ENCODE data around the gene BLVRA. TPM values are rescaled to one million over a fixed set of nuclear protein-coding genes. Genes with fewer than 3 reads are reported as not detected.

The BLVRA gene
- total and polyA plus RNA-seq, 2 donors (not counting 1 experiment from before 2014, with no cell fraction given) = 5.4 to 6.9 TPM

- Mint-ChIP-seq H3K27me3 (no peaks in the 10 kb centered on the region), H3K9me3 (ENCODE audit: insufficient read depth) (no peaks in the 10 kb centered on the region), H3K4me3 (no peak overlapping the region), H3K4me1 (no peaks in the 10 kb centered on the region), H3K27ac (no peak overlapping the region)
- H3K27ac ChIP-seq (ENCODE audit: low read length in 2 of 2) = no peak overlapping the region
- DNase-seq (no peak), ATAC-seq (ENCODE audit: low read depth) (no peak)
- CTCF ChIA-PET = no interaction called here
- H3K4me3 ChIP-seq (ENCODE audit: control extremely low read depth in 1 of 5, extremely low read depth in 1 of 5, insufficient read depth in 1 of 5, low read depth in 2 of 5, low read length in 4 of 5) = no peak overlapping the region
- no peaks in the 10 kb centered on the region for H3K4me1 ChIP-seq (ENCODE audit: control insufficient read depth in 2 of 2, insufficient read depth in 2 of 2, low read length in 2 of 2)
- WGBS (ENCODE audit: insufficient coverage) = 93% methylated on average over 4 of the region's 4 CpGs
- intact Hi-C loops (cut with micrococcal nuclease) = no loop called here
- TF ChIP-seq EZH2 (IDR thresholded peaks at IDR 0.05; ENCODE audit: borderline replicate concordance, insufficient read depth, low read depth, low read length, poor library complexity, severe bottlenecking) = no peak
- TF ChIP-seq, protein P1, sequence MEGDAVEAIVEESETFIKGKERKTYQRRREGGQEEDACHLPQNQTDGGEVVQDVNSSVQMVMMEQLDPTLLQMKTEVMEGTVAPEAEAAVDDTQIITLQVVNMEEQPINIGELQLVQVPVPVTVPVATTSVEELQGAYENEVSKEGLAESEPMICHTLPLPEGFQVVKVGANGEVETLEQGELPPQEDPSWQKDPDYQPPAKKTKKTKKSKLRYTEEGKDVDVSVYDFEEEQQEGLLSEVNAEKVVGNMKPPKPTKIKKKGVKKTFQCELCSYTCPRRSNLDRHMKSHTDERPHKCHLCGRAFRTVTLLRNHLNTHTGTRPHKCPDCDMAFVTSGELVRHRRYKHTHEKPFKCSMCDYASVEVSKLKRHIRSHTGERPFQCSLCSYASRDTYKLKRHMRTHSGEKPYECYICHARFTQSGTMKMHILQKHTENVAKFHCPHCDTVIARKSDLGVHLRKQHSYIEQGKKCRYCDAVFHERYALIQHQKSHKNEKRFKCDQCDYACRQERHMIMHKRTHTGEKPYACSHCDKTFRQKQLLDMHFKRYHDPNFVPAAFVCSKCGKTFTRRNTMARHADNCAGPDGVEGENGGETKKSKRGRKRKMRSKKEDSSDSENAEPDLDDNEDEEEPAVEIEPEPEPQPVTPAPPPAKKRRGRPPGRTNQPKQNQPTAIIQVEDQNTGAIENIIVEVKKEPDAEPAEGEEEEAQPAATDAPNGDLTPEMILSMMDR (IDR thresholded peaks at IDR 0.05) = no peak
- H3K4me2 ChIP-seq (replicated peaks; ENCODE audit: low read depth, low read length, poor library complexity, severe bottlenecking) = no peak overlapping the region
- no peaks in the 10 kb centered on the region for H3K9me3 ChIP-seq (ENCODE audit: control extremely low read depth in 1 of 3, control insufficient read depth in 2 of 3, insufficient read depth in 1 of 3, low read length in 2 of 3)
- no peaks in the 10 kb centered on the region for H3K79me2 ChIP-seq (ENCODE audit: control insufficient read depth, insufficient read depth, low read length)
- H3K36me3 ChIP-seq (replicated peaks in 1 of 2; ENCODE audit: control extremely low read depth in 1 of 2, control insufficient read depth in 1 of 2, extremely low read depth in 1 of 2, insufficient read depth in 2 of 2, low read length in 1 of 2) = no peaks in the 10 kb centered on the region
- H3K9ac ChIP-seq (ENCODE audit: low read length) = no peak overlapping the region
- POLR2A ChIA-PET = no interaction called here
- H3K27me3 ChIP-seq (replicated peaks in 1 of 4; ENCODE audit: control extremely low read depth in 1 of 4, control insufficient read depth in 3 of 4, insufficient read depth in 4 of 4, low read length in 3 of 4) = no peaks in the 10 kb centered on the region
- H4K20me1 ChIP-seq (ENCODE audit: control insufficient read depth, insufficient read depth, low read length, poor library complexity, severe bottlenecking) = no peaks in the 10 kb centered on the region
- no peak overlapping the region for H2AFZ ChIP-seq (ENCODE audit: insufficient read depth, low read depth, low read length, poor library complexity, severe bottlenecking)
These were observed 41.1 kb downstream of the BLVRA start for GRCh38 chr7:43799605-43800004.

DNA sequence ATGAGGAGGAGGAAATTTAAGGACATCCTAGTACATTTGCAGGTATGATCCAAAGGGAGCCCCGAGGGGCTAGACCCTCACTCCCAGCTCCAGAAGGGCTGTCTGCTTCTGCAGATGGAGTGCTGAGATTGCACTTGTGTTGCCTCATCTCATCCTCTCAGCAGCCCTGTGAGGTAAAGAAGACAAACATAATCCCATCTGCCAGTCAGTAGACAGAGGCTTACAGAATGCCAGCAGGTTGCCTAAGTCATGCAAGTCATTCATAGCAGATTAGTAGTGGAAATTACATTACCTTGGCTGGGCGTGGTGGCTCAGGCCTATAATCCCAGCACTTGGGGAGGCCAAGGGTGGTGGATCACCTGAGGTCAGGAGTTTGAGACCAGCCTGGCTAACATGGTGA is 45.4 kb downstream of the BLVRA start:
- no peaks in the 10 kb centered on the region for H3K4me1 ChIP-seq (ENCODE audit: control insufficient read depth in 2 of 2, insufficient read depth in 2 of 2, low read length in 2 of 2)
- H4K20me1 ChIP-seq (ENCODE audit: control insufficient read depth, insufficient read depth, low read length, poor library complexity, severe bottlenecking) = no peaks in the 10 kb centered on the region
- POLR2A ChIA-PET = no interaction called here
- no peaks in the 10 kb centered on the region for H3K36me3 ChIP-seq (replicated peaks in 1 of 2; ENCODE audit: control extremely low read depth in 1 of 2, control insufficient read depth in 1 of 2, extremely low read depth in 1 of 2, insufficient read depth in 2 of 2, low read length in 1 of 2)
- intact Hi-C loops (cut with micrococcal nuclease) = no loop called here
- no peaks in the 10 kb centered on the region for H3K27me3 Mint-ChIP-seq
- H3K4me3 ChIP-seq (ENCODE audit: control extremely low read depth in 1 of 5, extremely low read depth in 1 of 5, insufficient read depth in 1 of 5, low read depth in 2 of 5, low read length in 4 of 5) = no peak overlapping the region
- no peaks in the 10 kb centered on the region for H3K27me3 ChIP-seq (replicated peaks in 1 of 4; ENCODE audit: control extremely low read depth in 1 of 4, control insufficient read depth in 3 of 4, insufficient read depth in 4 of 4, low read length in 3 of 4)
- DNase-seq (no peak), ATAC-seq (ENCODE audit: low read depth) (no peak)
- H3K4me3 Mint-ChIP-seq = no peak overlapping the region
- H2AFZ ChIP-seq (ENCODE audit: insufficient read depth, low read depth, low read length, poor library complexity, severe bottlenecking) = no peak overlapping the region
- H3K9ac ChIP-seq (ENCODE audit: low read length) = no peak overlapping the region
- no peaks in the 10 kb centered on the region for H3K79me2 ChIP-seq (ENCODE audit: control insufficient read depth, insufficient read depth, low read length)
- no peaks in the 10 kb centered on the region for H3K9me3 ChIP-seq (ENCODE audit: control extremely low read depth in 1 of 3, control insufficient read depth in 2 of 3, insufficient read depth in 1 of 3, low read length in 2 of 3)
- no peaks in the 10 kb centered on the region for H3K4me1 Mint-ChIP-seq
- H3K27ac ChIP-seq (ENCODE audit: low read length in 2 of 2) = no peak overlapping the region
- WGBS (ENCODE audit: insufficient coverage) = 100% methylated on average over 2 of the region's 2 CpGs
- CTCF ChIA-PET = no interaction called here
- no peak overlapping the region for H3K27ac Mint-ChIP-seq
- H3K9me3 Mint-ChIP-seq (ENCODE audit: insufficient read depth) = no peaks in the 10 kb centered on the region
- H3K4me2 ChIP-seq (replicated peaks; ENCODE audit: low read depth, low read length, poor library complexity, severe bottlenecking) = no peak overlapping the region
- TF ChIP-seq, protein P1 (IDR thresholded peaks at IDR 0.05) = no peak
- TF ChIP-seq EZH2 (IDR thresholded peaks at IDR 0.05; ENCODE audit: borderline replicate concordance, insufficient read depth, low read depth, low read length, poor library complexity, severe bottlenecking) = no peak

All from B cell (primary cell).